GM18870 (cell line): ENCODE measurements around the gene HMG20B.
A peak's percentile ranks its signal among the peaks of the same experiment; 100 is the strongest.
"Not testable (repeated sequence)": the region's sequence is repeated elsewhere in the genome, so short reads cannot be mapped to it uniquely, and the experiment has no call there.

Source experiments
- ATAC-seq: cut with Tn5 transposase; IDR thresholded peaks from one replicate; pipeline ENCODE4 v1.9.1; 2021; ENCODE audit warnings: moderate library complexity; ENCODE audit not compliant: unreplicated experiment

The HMG20B gene

DNA sequence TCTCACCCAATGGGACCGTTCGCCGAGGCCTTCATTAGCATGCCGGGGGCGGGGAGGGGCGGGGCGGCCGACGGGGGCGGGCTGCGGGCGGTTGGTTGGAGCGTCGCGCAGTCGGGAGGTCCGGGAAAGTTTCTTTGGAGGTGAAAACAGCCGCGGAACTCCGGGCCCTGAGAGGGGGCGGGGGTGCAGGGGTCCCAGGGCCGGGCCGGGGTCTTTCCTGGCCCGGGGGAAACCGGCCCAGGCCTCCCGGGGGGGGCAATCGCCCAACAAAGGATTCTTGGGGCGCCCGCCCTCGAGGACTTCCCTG, at the start of gene HMG20B:
Gene HMG20B (plus strand): TSS at position 90 of the 307 bp plus-strand sequence. CDS start 366 bp downstream, outside the sequence.
- peak; percentile 5 for ATAC-seq

DNA sequence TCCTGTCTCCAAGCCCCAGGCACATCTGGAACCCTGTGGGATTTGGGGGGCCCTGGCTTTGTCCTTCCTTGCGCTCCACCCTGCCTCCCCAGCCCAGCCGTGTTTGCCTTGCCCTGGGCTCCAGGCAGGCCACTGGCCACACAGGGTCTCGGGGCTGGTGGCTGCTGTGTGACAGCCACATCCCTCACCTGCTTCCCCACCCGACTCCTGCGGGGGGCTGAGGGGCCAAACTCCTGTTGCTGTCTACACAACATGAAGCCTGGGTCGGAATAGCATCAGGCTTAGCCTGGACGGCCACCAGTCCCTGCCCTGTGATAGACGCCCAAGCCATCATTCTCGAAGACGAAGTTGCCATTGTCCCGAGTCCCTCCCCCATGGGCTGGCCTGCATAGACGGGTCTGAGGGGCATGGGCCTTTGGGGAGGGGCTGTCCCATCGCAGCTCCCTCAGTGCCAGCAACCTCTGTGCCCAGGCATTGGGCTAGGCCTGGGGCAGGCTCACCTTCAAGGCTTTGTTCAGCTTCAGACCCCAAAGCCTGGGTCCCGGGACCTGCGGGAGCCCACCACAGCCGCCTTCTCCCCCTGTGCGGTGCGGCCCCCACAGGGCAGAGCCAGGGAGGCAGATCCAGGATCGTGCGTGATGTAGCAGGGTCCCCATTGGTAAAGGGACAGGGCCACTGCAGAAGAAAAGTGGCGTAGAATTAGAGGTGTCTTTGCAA, 49.2 kb upstream of the HMG20B start:
- no peak for ATAC-seq

DNA sequence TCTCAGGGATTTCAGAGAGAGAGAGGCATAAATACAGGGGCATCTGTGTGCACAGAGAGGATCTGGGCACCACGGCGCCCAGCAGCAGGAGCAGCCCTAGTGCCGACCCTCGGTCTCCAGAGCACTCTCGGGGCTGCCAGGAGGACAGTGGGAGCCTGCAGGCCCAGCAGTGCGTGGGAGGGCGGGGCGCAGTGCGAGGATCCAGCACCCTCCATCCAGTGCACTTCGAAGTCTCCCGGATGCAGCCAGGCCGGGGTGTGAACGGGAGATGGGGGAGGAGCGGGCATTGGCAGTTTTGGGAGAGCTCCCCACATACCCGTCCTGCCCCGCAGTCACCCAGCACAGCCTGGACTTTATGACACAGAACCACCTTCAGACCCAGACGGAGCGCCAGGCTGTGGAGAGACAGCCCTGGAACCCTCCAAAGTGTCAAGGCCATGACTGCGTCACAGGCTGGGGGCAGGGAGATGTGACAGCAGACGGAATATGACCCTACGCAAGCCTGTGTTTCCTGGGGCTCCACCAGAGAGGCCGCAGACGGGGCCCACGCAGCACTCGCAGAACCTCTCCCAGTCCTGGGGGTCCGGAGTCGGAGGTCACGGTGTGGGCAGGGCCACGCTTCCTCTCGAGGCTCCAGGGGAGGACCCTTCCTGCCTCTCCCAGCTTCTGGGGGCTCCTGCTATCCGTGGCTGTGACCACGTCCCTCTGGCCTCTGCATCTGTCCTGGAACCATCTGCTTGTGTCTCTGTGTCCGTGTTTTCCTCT, 48.5 kb upstream of the HMG20B start:
- no peak for ATAC-seq

DNA sequence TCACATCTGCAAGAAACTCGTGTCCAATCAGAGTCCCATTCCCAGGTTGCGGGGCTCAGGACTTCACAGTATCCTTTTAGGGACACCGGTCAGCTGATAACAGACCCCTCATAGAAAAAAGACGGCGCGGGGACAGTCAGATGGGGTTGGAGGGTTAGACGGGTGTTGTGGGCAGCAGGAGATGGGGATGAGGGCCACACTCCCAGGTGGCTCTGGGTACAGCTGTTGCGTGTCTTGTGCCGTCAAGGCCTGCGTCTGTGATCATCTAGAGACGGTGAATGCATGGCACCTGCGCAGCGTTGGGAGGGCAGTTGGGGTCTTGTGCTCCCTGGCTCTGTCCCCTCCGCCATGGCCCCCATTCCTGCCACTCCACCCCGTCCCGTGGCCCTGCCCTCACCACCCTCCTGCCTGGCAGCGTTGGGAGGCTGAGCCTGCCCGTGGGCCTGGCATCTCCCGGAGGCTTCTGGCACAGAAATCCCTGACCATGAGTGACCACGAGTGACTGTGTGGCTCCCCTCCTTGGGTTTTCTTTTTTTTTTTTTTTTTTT, 47.8 kb upstream of the HMG20B start:
- no peak for ATAC-seq

GRCh38 chr19:3526507-3527237, 46.1 kb upstream of the HMG20B start:
- ATAC-seq, result no peak

GRCh38 chr19:3527238-3527910, 45.4 kb upstream of the HMG20B start:
- ATAC-seq, result no peak

DNA sequence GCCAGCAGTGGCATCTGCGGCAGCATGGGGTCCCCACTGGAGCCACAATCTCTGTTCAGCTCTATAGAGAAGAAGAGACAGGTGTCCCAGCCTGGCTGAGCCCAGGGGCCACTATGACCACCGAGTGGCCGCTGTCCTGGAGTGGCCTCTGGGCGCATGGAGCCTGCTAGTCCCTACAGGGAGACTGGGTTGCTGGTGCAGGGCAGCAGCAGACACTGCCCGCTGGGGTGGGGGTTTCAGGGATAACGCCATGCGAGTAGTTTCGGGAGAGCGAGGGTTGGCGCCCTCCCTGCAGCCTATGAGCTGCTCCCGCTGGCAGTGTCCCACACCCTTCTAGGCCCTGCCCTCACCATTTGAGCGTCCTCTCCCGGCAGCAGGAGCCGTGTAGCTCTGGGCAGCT, 44.7 kb upstream of the HMG20B start:
- no peak for ATAC-seq

DNA sequence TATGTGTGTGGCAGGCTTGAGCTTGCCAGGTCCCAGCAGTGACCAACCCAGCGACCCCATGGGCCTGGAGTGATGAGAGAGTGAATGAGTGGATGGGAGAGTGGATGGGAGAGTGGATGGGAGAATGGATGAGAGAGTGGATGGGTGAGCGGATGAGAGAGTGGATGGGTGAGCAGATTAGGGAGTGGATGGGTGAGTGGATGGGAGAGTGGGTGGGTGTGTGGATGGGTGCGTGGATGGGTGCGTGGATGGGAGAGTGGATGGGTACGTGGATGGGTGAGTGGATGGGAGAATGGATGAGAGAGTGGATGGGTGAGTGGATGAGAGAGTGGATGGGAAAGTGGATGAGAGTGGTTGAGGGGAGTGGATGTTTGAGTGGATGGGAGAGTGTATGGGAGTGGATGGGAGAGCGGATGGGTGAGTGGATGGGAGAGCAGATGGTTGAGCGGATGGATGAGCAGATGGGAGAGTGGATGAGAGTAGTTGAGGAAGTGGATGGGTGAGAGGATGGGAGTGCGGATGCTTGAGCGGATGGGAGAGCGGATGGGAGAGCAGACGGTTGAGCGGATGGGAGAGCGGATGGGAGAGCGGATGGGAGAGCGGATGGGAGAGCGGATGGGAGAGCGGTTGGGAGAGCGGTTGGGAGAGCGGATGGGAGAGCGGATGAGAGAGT, 44.1 kb upstream of the HMG20B start:
- no peak for ATAC-seq

DNA sequence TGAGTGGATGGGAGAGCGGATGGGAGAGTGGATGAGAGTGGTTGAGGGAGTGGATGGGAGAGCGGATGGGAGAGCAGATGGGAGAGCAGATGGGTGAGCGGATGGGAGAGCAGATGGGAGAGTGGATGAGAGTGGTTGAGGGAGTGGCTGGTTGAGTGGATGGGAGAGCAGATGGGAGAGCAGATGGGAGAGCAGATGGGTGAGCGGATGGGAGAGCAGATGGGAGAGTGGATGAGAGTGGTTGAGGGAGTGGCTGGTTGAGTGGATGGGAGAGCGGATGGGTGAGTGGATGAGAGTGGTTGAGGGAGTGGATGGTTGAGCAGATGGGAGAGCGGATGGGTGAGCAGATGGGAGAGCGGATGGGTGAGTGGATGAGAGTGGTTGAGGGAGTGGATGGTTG, 43.4 kb upstream of the HMG20B start:
- ATAC-seq, result not testable (repeated sequence)

GRCh38 chr19:3530389-3530788, 42.4 kb upstream of the HMG20B start:
- ATAC-seq, result no peak

DNA sequence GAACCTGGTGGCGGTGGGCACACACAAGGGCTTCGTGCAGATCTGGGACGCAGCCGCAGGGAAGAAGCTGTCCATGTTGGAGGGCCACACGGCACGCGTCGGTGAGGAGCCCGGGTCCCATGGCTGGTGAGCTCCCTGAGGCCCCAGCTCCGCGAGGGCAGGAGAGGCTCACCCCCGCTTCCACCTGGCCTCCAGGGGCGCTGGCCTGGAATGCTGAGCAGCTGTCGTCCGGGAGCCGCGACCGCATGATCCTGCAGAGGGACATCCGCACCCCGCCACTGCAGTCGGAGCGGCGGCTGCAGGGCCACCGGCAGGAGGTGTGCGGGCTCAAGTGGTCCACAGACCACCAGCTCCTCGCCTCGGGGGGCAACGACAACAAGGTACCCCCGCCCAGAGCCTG, 41.0 kb upstream of the HMG20B start:
- ATAC-seq, result no peak

DNA sequence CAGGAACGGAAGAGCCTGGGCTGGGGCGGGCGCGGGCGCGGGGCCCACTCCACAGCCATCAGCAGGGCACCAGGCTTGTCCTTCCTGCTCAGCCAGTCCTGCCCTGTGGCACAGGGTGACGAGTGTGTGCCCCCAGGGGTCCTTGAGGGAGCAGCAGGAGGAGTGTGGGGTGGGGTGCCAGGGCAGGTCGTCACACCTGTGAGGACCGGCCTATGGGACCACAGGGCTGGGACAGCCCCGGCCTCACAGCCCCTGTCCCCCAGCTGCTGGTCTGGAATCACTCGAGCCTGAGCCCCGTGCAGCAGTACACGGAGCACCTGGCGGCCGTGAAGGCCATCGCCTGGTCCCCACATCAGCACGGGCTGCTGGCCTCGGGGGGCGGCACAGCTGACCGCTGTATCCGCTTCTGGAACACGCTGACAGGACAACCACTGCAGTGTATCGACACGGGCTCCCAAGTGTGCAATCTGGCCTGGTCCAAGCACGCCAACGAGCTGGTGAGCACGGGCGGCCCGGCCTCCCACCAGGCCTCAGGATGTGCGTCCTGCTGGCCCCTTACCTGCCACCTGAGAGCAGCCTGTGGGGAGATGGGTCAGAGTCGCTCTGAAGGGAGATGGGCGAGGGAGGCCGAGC, 40.5 kb upstream of the HMG20B start:
- no peak for ATAC-seq

DNA sequence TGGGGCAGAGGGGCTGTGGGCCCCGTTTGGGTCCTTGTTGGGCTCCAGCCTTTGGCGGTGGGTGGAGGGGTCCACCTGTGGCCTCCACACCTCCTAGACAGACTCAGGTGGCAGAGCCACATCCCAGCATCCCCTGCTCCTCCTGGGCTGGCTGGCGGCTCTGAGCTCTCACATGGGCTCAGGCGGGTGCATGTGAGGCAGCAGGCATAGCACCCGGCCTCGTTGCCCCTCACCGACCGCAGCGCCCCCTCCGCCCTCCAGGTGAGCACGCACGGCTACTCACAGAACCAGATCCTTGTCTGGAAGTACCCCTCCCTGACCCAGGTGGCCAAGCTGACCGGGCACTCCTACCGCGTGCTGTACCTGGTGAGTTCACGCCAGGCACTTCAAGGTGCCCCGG, 39.7 kb upstream of the HMG20B start:
- ATAC-seq, result no peak

- no peak for ATAC-seq
These were observed 39.1 kb upstream of the HMG20B start for GRCh38 chr19:3533563-3534216.

DNA sequence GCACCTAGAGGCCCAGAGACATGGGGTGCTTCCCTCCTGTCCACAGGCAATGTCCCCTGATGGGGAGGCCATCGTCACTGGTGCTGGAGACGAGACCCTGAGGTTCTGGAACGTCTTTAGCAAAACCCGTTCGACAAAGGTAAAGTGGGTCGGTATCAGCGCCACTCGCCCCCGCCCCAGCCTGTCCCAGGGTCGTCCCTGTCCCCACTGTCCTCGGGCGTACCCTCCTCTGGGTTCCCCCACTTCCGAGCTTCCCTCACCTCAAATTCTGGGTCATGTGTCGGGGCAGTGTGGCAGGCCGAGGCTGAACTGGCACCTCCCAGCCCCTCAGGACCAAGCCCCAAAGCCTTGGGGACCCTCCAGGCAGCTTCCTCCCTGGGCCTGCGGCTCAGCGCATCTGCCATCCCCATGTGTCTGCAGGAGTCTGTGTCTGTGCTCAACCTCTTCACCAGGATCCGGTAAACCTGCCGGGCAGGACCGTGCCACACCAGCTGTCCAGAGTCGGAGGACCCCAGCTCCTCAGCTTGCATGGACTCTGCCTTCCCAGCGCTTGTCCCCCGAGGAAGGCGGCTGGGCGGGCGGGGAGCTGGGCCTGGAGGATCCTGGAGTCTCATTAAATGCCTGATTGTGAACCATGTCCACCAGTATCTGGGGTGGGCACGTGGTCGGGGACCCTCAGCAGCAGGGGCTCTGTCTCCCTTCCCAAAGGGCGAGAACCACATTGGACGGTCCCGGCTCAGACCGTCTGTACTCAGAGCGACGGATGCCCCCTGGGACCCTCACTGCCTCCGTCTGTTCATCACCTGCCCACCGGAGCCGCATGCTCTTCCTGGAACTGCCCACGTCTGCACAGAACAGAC, 38.1 kb upstream of the HMG20B start:
- ATAC-seq, result no peak

GRCh38 chr19:3535235-3535535, 37.6 kb upstream of the HMG20B start:
- no peak for ATAC-seq

DNA sequence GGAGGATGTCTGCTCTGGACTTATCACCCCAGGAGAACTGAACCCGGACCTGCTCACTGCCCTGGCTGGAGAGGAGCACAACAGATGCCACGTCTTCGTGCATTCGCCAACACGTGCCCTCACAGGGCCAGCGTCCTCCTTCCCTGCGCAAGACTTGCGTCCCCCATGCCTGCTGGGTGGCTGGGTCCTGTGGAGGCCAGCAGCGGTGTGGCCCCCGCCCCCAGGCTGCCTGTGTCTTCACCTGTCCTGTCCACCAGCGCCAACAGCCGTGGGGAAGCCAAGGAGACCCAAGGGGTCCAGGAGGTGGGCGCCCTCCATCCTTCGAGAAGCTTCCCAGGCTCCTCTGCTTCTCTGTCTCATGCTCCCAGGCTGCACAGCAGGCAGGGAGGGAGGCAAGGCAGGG, 37.2 kb upstream of the HMG20B start:
- ATAC-seq, result no peak

GRCh38 chr19:3535981-3536380, 36.8 kb upstream of the HMG20B start:
- ATAC-seq, result no peak
